Activated CD4-positive, alpha-beta T cell treated with anti-CD3 and anti-CD28 coated beads for 1 hour (primary cell): ENCODE measurements around the gene GSK3A.
"Not testable (repeated sequence)": the region's sequence is repeated elsewhere in the genome, so short reads cannot be mapped to it uniquely, and the experiment has no call there.

Experiments used
- DNase-seq: peaks from one replicate; pipeline ENCODE4 v3.0.0-alpha.2; 2020

GSK3A gene

GRCh38 chr19:42267644-42268141 is 25.3 kb upstream of the GSK3A start:
- no peak for DNase-seq

GRCh38 chr19:42266928-42267603 is 24.7 kb upstream of the GSK3A start:
- DNase-seq: not testable (repeated sequence)

GRCh38 chr19:42266105-42266504 is 23.7 kb upstream of the GSK3A start:
- not testable (repeated sequence) for DNase-seq

DNA sequence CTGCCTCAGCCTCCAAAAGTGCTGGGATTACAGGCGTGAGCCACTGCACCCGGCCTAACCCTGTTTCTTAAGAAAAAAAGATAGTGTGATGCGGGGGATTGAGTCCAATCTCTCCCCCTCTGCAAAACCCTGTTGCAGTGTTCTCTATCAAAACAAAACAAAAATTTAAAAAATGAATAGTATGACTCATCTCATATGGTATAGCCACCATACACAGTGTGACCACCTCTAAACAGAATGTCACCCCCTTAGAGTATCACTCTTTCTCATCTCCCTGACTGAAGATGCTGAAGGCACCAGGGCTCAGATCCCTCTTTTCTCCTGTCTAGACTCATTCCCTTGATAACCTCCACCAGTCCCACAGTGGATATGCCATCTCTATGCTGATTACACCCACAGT is 19.4 kb upstream of the GSK3A start:
- DNase-seq: no peak

GRCh38 chr19:42257842-42258241 is 15.4 kb upstream of the GSK3A start:
- DNase-seq: not testable (repeated sequence)

DNA sequence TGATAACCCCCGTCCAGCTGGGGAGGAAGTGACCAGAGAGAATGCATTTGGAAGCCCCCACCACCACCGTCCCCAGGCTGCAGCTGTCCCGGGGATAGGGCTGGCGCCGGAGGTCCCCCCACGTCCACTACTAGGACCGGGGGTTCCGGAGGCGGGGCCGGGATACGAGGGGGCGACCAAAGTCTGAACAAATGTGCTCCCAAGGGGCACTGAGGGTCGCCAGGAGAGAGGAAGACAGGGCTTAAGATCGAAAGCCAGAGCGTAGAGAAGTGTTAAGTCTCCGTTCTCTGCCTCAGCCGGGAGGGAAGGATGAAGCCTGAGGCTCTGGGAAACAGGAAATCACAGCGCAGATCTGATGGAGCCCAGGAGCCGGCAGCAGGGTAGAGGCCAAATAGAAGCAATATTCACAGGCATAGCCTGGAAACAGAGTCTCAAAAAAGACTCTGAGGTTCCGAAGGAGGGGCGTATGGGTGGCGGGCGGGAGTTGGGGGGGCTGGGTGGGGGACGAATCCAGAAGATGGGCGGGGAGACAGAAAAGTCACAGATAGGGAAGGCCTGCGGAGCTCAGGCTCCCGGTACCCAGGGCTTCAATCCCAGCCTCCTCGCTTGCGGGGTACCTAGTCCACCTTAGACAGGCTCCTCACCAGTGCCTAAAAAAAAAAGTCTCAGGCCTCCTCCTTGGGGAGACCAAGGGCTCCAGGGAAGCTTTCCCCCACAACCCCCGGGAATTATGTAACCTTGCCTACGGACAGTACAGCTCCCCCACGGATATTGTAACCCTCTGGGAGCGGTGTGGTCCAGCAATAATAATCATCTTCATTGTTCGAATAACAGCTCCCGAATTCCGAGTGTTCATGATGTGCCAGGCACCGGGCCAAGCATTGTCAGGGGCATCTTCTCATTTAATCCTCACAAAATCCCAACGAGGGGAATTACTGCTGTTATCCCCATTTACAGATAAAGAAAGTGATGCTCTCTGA is 13.7 kb upstream of the GSK3A start:
- no peak for DNase-seq

- peak; percentile 93 for DNase-seq
Observed at GRCh38 chr19:42254850-42255765, 12.7 kb upstream of the GSK3A start, which contains the start of gene ERF. ERF (minus strand) TSS chr19:42255128; CDS start chr19:42254999, 129 bp downstream.

DNA sequence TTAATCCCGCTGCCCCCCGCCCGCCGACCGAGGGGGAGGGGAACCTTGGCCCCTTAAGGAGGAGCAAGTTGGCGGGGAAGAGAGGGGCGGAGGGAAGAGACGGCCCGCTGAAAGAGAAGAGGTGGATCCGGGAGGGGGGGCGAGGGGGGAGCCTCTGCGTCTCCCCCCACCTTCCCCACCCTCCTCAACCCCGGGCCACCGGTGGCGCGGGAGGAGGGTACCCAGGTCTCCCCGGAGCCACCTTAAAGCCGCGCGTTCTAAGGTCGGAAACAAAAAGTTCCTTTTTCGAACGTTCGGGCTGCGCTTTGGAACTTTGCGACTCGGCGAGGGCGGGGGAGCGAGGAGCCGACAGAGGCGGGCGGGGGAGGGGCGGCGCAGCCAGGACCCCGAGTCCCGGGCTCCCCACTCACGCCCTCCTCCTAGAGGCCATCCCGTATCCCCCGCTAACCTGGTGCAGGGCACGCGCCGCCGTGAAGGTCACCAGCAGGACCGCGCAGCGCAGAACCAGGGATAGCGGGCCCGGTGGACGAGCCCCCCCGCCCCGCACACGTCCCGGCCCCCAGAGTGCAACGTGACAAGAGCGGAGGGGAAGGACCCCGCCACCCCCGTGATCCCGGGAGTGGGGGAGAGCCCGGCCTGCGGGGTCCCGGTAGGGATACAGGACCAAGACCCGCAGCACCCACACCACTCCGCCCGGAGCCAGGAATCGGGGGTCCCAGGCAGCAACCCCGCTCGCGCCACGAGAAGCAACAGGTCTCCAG is 11.9 kb upstream of the GSK3A start:
- DNase-seq: peak; percentile 70

GRCh38 chr19:42253245-42254088 is 11.1 kb upstream of the GSK3A start:
- peak; percentile 39 for DNase-seq

DNA sequence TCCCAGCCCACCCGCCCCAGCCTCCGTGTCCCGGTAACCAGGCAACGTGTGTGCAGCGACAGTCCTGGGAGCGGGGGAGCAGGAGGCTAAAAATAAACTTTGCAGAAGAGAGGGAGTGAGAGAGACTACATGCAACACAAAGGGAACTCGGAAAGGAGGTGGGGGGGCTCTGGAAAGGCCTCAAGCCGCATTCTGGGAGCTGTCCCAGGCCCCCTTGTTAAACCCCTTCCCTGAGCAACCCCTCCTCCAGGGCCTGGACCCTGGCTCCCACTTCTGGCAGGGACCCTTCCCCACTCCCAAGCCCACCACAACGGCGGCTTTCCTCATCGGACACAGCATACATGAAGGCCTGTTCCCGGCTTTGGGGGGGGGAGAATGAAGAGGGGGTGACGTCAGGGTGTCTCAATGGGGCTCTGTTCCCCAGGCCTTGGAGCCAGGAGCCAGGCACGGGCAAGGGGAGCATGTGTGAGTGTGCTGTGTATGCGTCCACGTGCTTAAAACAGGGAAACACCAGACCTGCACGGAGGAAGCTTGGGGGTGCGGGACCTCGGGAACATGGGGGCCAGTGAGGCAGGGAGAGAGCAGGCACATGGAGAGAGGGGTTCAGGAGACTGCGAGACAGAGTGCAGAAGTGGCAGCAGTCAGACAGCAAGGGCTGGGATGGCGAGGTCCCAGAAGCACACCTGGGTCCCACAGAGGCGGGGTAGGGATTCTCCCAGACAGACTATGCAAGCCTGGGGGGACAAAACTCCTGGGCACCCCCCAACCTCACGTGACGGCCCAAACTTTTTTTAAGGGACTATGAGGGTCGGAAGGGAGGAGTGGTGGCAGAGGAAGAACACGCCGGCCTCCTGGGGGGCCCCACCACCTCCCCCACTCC is 10.2 kb upstream of the GSK3A start:
- DNase-seq: no peak

DNA sequence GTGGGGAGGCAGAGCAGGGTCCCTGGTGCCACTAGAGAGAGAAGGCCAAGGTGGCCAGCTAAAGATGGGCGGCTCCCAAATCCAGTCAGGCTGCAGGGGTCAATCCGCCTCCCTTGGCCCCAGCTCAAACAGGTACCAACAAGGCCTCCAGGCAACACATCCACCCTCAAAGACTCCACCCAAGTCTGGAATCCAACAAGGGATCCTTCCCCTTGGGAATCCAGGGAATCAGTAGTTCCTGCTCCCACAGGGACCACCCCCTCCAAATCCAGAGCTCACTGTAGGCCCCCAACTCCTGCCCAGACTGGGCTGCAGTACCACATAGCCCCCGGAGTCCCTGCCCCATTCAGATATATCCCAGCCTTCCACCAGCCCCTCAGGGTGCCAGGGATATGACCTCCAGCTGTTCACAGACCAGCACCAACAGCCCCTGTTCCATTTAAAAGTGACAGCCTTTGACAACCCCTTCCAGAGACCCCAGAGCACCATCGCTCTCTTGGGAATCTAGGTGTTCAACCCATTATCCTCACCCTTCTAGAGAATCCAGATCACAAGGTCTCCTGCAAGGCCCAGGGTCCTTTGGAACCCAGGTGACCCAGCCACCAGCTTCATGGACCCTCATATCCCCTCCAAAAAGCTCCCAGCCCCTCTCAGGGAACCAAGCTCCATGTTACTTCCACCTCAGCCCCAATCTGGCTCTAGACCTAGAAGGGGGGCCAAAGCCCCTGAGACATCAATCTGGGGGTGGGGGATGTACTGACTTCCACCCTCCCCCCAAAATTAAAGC is 9.4 kb upstream of the GSK3A start:
- no peak for DNase-seq

DNA sequence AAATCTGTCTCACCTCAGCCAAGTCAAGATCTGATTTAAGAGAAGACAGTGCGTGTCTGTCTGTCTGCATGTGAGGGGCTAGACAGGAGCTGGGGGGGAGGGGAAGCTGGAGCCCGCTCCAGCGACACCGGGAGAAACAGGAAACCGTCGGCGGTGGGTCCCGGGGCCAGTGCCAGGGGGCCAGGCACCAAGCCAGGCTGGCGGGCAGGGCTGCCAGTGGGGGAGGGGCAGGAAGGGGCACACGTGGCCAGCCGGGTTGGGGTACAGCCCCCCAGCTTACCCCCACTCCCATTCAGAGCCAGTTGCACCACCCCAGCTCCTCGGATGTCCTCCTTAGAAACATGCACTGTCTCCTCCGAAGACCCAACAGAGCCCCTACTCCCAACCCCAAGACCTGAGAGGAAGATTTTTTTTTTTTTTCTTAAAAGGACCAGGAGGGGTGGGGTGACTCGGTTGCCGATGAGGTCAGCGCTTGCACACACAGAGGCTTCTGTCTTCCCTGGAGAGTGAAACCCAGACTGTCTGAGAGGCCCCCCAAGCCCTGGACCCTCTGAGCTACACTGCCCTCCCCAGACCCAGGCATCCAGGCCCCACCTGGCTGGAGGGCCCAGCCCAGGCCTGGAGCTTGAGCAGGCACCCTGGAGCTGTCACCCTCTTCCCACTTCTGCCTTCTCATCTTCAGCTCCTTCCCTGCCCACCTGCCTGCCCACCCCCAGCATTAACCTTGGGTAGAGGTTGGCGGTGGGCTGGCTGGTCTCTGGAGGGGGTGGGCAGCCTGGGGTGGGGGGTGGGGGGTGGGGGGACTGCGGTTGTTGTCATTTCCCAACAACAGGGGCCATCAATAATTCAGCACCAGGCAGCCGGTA is 8.5 kb upstream of the GSK3A start:
- DNase-seq: no peak

DNA sequence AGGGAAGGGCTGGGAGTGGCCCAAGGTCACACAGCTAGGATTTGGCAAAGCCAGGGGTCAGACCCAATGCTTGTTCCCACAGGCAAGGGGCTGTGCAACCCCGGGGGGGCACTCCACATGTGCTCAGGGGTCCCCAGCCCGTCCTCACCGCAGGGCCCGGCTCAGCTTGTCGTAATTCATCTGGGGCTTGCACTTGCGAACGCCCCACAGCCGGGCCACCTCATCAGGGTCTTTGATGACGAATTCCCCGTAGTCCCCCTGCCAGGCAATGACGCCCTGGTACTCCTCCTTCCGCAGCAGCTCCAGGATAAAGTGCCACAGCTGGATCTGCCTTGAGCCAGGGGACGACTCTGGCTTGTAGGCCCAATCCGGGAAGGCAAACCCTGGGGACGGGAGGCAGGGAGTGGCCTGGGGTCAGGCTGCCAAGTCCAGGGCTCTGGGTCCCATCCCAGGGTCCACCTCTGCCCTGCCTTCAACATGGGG is 7.8 kb upstream of the GSK3A start:
- no peak for DNase-seq

DNA sequence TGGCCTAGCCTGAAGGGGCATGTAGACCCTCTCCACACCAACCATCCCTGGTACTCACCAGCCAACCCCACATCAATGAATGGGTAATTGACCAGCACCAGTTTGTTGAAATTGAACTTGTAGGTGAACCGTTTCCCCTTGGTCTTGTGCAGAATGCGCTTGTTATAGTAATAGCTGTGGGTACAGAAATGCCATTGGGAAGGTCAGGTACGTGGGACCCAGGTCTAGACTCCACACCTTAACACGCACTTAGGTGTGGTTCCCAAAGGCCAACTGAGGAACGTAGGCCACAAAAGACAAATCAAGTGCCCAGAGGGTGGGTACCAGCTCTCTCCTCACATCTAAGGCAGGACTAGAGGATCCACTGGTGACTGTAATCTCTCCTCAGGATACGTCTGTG is 7.4 kb upstream of the GSK3A start:
- DNase-seq: no peak

DNA sequence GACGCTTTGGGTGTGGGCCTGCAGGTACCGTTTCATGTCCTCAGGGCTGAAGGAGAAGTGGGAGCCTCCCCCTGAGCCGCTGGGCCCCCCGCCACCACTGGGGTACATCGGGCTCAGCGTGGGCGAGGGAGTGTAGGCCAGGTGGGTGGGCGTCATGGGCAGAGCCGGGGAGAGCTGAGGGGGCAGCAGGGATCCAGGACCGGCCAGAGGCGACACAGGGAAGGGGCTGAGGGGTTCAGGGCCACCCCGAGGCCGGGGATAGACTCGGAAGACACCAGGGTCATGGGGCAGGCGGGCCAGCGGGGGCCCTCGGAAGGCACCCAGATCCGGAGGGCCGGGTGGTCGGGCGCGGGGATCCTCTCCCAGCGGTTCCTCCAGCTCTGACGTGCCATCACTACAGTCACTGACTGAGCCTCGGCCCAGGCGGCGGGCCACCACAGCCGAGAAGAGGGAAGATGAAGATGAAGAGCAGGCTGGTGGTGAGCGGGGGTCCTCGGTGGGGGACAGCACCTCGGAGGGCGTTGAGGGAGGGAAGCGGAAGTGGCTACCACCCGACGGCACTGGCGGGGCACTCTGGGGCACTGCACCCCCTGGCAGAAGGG is 6.8 kb upstream of the GSK3A start:
- DNase-seq: no peak

GRCh38 chr19:42248270-42249148 is 6.1 kb upstream of the GSK3A start:
- DNase-seq: no peak
